ENCODE measurements around the gene C10orf143. TPM values are rescaled to one million over a fixed set of nuclear protein-coding genes. Genes with fewer than 3 reads are reported as not detected.

C10orf143 gene
- total RNA-seq, 4 donors from 2014 or later, result 1.1 to 4.9 (median 1.4) TPM

DNA sequence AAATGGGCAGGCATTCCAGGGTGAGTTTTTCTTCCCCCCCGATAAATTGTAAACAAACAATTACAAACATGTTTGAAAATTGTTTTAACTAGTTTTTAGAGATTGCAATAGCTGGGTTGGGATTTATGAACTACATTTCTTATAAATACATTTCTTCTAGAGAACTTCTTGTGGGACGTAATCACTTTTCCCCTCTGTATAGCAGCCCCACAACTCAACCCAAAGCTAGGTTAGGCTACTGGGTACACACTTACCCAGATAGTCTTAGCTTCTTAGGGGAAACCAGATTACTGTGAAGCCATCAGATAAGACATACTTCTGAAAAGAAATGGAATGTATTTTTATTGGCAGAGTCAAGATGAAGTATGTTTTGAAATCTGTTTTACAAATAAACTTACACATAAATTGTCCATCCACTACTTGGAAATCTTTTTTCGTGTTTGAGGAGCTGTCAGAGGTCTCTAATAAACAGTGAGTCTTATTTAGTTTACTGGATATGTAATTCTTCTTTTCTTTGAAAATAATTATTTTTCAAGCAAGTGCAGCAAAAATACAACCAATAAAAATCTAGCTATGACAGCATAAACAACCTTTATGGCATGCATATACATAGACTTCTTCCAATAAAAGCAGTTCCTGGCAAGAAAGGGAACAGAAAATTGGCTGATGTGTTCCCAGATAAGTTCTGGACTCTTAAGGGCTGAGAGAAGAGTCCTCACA, 17.6 kb upstream of the C10orf143 start:
- TF ChIP-seq, protein P1, sequence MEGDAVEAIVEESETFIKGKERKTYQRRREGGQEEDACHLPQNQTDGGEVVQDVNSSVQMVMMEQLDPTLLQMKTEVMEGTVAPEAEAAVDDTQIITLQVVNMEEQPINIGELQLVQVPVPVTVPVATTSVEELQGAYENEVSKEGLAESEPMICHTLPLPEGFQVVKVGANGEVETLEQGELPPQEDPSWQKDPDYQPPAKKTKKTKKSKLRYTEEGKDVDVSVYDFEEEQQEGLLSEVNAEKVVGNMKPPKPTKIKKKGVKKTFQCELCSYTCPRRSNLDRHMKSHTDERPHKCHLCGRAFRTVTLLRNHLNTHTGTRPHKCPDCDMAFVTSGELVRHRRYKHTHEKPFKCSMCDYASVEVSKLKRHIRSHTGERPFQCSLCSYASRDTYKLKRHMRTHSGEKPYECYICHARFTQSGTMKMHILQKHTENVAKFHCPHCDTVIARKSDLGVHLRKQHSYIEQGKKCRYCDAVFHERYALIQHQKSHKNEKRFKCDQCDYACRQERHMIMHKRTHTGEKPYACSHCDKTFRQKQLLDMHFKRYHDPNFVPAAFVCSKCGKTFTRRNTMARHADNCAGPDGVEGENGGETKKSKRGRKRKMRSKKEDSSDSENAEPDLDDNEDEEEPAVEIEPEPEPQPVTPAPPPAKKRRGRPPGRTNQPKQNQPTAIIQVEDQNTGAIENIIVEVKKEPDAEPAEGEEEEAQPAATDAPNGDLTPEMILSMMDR (IDR thresholded peaks at IDR 0.05; ENCODE audit: low read depth), result no peak

DNA sequence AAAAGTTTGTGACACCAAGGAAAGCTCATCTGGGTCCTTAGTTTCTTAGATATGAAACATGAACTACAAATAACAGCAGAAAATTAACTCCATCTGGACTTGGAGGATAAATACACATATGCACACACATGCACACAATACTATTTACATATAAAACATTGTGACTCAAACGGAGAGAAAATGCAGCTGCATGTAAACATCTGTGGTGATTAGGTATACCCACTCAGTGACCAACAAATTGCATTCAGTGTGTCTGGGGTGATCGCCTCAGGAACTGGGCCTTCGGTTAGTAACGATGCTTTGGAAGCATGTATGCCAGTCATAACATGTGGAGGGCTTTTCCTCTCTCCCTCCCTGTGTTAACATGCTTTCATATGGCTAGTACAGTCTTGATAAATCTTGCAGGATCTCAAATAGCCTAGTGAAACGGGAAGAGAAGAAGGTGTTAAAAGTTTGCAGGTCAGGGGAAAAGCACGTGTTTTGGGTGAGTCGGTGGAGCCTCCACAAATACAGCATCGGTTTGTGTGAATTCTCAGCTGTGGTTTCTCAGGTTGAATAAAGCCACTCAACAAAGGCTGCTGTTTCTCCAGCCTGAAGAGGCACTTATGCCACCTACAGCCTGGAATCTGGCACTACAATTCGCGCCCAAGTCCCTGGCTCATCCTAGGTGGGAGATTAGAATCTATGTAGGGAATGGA, 16.9 kb upstream of the C10orf143 start:
- TF ChIP-seq, protein P1 (IDR thresholded peaks at IDR 0.05; ENCODE audit: low read depth), result no peak

DNA sequence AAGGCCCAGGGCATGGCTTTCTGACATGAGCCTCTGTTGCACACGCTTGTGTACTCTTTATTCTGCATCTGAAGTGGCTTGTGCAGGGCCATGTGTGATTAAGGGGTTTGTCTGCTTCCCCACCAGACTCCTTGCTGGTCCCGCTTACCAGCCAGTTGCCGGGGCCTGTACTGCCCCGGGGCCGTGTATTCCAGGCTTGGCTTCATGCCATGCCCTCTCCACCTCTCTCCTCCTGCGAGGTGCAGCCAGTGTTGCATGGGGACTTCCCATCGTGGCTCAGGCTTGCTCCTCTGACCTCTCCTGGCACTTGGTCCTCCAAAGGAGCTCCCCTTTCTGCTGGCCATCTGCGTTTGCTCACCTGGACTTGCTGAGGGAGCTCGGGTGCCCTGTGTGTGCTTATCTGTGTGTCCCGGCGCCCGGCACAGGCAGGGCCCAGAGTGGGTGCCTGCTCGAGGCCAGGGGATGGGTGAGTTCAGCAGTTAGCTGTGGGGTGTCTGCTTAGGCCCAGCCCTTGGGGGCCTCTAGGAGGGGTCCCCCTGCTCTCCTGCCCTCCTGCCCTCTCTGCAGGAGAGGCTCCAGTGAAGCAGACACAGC, 11.0 kb upstream of the C10orf143 start:
- TF ChIP-seq, protein P1 (IDR thresholded peaks at IDR 0.05; ENCODE audit: low read depth), result no peak

DNA sequence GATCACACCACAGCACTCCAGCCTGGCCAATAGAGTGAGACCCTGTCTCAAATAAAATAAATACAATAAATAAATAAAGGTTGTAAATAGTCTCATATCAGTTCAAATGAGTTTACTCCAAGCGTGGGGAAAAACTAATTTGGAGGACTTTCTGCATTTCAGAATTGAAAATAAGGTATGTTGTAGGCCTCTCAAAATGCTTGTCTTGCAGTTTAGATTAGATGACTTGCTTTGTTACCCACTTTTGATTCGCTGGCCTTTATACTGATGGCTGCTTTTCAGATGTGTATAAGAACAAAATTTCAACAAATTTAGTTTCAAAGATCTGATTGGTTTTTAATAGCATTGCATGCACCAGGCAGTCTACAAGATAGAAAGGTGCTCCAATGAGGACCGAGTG, 2.2 kb upstream of the C10orf143 start:
- TF ChIP-seq, protein P1 (IDR thresholded peaks at IDR 0.05; ENCODE audit: low read depth), result no peak

DNA sequence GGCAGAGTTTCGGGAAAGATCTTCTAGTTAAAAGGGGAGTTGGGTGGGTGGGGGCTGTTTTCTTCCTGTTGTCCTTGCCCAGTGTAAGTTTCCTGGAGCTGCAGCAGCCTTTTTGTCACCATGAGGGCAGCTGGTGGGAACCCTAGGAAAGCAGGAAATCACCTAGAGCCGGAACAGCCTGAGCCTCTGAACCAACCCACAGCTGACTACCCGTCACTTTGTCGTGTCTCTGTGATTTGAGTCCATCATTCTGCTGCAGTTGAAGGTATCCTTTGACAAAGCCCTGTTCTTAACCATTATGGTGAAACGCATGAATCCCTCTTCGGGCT, 1.2 kb upstream of the C10orf143 start:
- TF ChIP-seq, protein P1 (IDR thresholded peaks at IDR 0.05; ENCODE audit: low read depth), result no peak

DNA sequence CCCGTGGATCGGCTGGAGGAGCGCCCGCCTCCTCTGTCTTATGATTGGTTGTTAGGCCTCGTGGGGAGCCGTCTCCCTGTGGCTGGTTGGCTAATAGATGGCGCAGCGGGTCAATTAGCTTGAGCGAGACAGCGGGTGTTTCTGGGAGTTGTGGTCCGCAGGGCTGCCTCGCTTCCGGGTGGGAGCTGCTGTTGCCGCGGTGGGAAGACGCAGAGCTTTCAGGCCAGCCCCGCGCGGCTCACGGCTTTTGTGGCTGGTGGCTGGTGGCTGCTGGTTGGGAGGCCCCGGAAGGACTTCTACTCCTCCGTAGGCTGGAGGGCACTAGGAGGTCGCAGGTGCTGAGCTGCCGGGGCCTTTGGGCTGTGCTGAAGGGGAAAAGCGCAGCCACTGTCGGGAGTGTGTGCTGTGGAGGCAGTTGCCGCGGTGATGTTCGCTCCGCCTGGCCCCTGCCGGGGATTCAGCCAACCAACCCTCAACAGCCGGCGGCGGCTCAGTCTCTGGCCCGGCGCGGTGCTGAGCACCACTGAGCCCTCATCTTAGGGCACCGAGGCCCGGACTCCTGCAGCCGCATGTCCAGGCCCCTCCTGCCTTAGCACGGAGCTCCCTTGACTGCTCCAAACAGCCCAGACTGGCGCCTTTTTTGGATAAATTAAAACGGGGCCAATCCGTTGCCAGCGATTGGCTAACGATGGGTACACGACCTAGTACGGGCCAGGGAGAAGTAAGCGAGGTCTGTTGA, 652 bp upstream of the C10orf143 start:
- TF ChIP-seq, protein P1 (IDR thresholded peaks at IDR 0.05; ENCODE audit: low read depth), result no peak

DNA sequence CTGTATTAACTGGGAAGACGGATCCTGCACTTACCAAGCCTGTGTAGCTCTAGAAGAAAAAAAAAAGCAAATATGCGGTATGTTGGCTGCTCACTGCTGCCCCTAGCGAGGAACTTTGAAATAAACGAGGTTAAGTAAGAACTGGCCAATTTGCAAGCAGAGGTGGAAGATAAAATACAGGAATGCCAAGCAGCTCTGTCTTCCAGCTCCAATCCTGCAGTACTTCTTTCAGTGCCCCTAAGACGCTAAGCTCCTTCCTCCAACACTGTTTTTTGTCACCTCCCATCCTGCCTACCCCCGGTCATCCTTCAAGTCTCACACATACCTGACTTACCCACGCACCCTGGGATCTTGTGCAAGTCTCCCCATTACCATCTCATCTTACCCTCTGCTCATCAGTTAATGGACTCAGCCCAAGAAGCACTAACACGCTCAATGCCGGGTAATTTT, 809 bp downstream of the C10orf143 start:
- TF ChIP-seq, protein P1 (IDR thresholded peaks at IDR 0.05; ENCODE audit: low read depth), result no peak
